GM13977 (cell line): Measurements from ENCODE around the gene KLHDC10.

ENCODE experiments used
- DNase-seq: peaks from one replicate; pipeline ENCODE4 v3.0.0; 2012; ENCODE audit warnings: low spot score
- CTCF ChIP-seq: IDR thresholded peaks from 2 replicates; pipeline ENCODE4 v1.5.1; 2012; ENCODE audit warnings: mild to moderate bottlenecking, control low read depth; ENCODE audit not compliant: insufficient read depth; ENCODE audit errors: extremely low read depth, missing control alignments
- in situ Hi-C: fragments of 300-500 bp; cut with MboI; formaldehyde crosslinking; loops from one replicate; pipeline ENCODE4 v1.12.0; 2022; ENCODE audit warnings: low sequenced_read_pairs, low pct_unique_long_range_greater_than_20kb, mixed read lengths, inconsistent platforms; ENCODE audit not compliant: unreplicated experiment

The KLHDC10 gene

GRCh38 chr7:130154501-130155317, 84.4 kb downstream of the KLHDC10 start:
- in situ Hi-C loops: no loop called here
- no peak for DNase-seq

GRCh38 chr7:130156140-130156539, 85.8 kb downstream of the KLHDC10 start:
- no peak for TF ChIP-seq CTCF
- in situ Hi-C loops: no loop called here
- DNase-seq: no peak

More at GRCh38 chr7:130154501-130155317, 84.4 kb downstream of the KLHDC10 start:
- no peak for TF ChIP-seq CTCF

- TF ChIP-seq CTCF: no peak
- no peak for DNase-seq
- in situ Hi-C loops: no loop called here
These were observed 87.4 kb downstream of the KLHDC10 start for GRCh38 chr7:130157700-130158099.

GRCh38 chr7:130160023-130160422, 89.7 kb downstream of the KLHDC10 start:
- DNase-seq: no peak
- TF ChIP-seq CTCF: no peak
- in situ Hi-C loops: no loop called here

GRCh38 chr7:130160455-130160854, 90.1 kb downstream of the KLHDC10 start:
- in situ Hi-C loops: no loop called here
- TF ChIP-seq CTCF: no peak

GRCh38 chr7:130162196-130162595, 91.9 kb downstream of the KLHDC10 start:
- TF ChIP-seq CTCF: no peak
- no peak for DNase-seq
- in situ Hi-C loops: no loop called here

More at GRCh38 chr7:130160455-130160854, 90.1 kb downstream of the KLHDC10 start:
- DNase-seq: no peak
